GM12873 (cell line): ENCODE measurements around the gene ZNF609.

Source experiments
- TF ChIP-seq, protein P1 (sequence below): IDR thresholded peaks from 2 replicates; pipeline ENCODE4 v1.5.1; 2012; ENCODE audit warnings: low read depth, mild to moderate bottlenecking, moderate library complexity, low read length, control low read depth; ENCODE audit not compliant: insufficient read depth; ENCODE audit errors: missing control alignments

ZNF609 gene

DNA sequence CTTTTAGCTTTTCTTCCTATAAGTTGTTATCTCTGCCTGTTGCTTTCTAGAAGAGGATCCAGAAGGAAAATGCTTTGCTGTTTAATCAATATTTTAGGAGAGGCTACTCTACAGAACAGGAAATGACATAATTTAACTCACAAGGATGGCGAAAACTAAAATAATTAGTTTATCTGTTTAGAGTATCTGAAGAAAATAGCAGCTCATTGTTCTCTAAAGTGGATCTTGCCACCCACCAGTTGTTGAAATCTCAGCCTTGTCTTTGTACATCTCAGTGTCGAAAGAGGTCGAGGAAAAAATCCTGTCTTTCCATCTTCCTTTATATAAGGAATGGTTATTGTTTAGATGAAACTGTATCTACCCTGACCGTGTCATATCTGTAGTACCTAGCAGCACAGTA lies 126.6 kb downstream of the ZNF609 start:
- TF ChIP-seq, protein P1, sequence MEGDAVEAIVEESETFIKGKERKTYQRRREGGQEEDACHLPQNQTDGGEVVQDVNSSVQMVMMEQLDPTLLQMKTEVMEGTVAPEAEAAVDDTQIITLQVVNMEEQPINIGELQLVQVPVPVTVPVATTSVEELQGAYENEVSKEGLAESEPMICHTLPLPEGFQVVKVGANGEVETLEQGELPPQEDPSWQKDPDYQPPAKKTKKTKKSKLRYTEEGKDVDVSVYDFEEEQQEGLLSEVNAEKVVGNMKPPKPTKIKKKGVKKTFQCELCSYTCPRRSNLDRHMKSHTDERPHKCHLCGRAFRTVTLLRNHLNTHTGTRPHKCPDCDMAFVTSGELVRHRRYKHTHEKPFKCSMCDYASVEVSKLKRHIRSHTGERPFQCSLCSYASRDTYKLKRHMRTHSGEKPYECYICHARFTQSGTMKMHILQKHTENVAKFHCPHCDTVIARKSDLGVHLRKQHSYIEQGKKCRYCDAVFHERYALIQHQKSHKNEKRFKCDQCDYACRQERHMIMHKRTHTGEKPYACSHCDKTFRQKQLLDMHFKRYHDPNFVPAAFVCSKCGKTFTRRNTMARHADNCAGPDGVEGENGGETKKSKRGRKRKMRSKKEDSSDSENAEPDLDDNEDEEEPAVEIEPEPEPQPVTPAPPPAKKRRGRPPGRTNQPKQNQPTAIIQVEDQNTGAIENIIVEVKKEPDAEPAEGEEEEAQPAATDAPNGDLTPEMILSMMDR: no peak

- TF ChIP-seq, protein P1: no peak
These were observed 129.2 kb downstream of the ZNF609 start for GRCh38 chr15:64589435-64590084.

GRCh38 chr15:64596701-64597476 lies 136.5 kb downstream of the ZNF609 start:
- TF ChIP-seq, protein P1: no peak

DNA sequence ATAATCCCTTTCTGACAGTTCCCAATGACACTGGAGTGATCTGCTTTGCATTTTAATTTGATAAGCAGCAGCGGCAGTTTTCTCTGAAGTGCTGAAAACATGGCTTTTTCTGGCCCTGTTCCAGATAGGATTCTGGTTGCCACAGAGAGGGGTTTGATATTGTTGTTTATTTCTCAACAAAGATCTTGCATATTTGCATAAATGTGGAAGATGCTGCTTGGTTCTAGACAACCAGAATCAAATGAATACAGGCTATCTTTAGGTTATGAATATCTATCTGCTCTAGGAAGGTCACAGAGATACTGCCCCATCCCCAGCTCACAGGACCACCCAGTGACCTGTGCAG lies 137.1 kb downstream of the ZNF609 start:
- TF ChIP-seq, protein P1: no peak

- TF ChIP-seq, protein P1: no peak
These were observed 138.8 kb downstream of the ZNF609 start for GRCh38 chr15:64599226-64599625.

GRCh38 chr15:64599716-64600115 lies 139.3 kb downstream of the ZNF609 start:
- TF ChIP-seq, protein P1: no peak

DNA sequence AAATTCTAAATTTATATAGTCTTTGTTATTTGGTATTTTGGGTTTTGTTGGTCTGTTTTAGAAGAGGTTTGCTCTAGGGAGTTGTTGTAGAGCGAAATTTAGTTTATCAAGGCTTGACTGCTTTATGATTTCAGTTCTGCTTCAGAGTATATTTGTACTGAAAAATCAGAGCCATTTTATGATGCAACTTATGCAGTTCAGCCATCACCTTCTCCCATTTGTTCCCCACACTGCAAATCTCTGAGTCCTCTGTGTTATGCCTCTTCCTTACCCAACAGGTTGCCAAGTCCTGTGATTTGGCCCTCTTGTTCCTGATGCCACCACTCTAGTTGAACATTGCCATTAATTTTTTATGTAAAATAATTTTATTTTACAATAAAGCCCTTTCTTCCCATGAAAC lies 140.4 kb downstream of the ZNF609 start:
- TF ChIP-seq, protein P1: no peak
